Gastrocnemius medialis (tissue), 4 donors: Measurements from ENCODE around the gene CRIP1. TPM values are rescaled to one million over a fixed set of nuclear protein-coding genes. Genes with fewer than 3 reads are reported as not detected.

ENCODE experiments used
- ATAC-seq, 2 donors: fragments of 150-250 bp; one replicate each; pipeline ENCODE4 v1.9.1; 2016
- DNase-seq, 2 donors: peaks; one replicate each; pipeline ENCODE4 v3.0.0-alpha.2; 2019
- H3K27ac ChIP-seq, 4 donors: fragments of 200-600 bp; sonication (generic); 1 replicate in 1 of 4; 2 replicates in 3 of 4; pipeline ENCODE4 v1.5.1; 2016 to 2018; ENCODE audit warnings: mild to moderate bottlenecking in 2 of 4, moderate library complexity in 1 of 4
- H3K27me3 ChIP-seq, 3 donors: fragments of 200-600 bp; sonication (generic) in 2 of 3; 1 replicate in 1 of 3; 2 replicates in 2 of 3; pipeline versions ENCODE4 v1.5.1 to v1.6.0; 2016 to 2019; ENCODE audit warnings: mild to moderate bottlenecking in 1 of 3, moderate library complexity in 1 of 3
- H3K36me3 ChIP-seq, 2 donors: fragments of 200-600 bp; sonication (generic) in 1 of 2; one replicate each; pipeline ENCODE4 v1.5.1; 2017 to 2018
- H3K4me1 ChIP-seq, 2 donors: fragments of 200-600 bp; sonication (generic) in 1 of 2; one replicate each; pipeline ENCODE4 v1.5.1; 2016 to 2017; ENCODE audit warnings: mild to moderate bottlenecking in 2 of 2
- H3K4me3 ChIP-seq, 4 donors: fragments of 200-600 bp; sonication (generic) in 3 of 4; 1 replicate in 1 of 4; 2 replicates in 3 of 4; pipeline ENCODE4 v1.5.1; 2016 to 2019; ENCODE audit warnings: mild to moderate bottlenecking in 2 of 4
- H3K9me3 ChIP-seq, 3 donors: fragments of 200-600 bp; sonication (generic) in 2 of 3; 1 replicate in 1 of 3; 2 replicates in 2 of 3; pipeline ENCODE4 v1.5.1; 2016 to 2019
- CTCF ChIP-seq, 5 experiments: fragments of 450-650 bp in 3 of 5; fragments of 200-600 bp in 2 of 5; sonication (generic) in 2 of 5; IDR thresholded peaks in 4 of 5; conservative IDR thresholded peaks in 1 of 5; 1 replicate in 4 of 5; 2 replicates in 1 of 5; pipeline ENCODE4 v1.5.1; 2016 to 2019; ENCODE audit warnings: antibody characterized with exemption in 5 of 5, mild to moderate bottlenecking in 3 of 5, moderate library complexity in 3 of 5
- POLR2A ChIP-seq, 2 donors: fragments of 450-650 bp; IDR thresholded peaks; one replicate each; pipeline ENCODE4 v1.6.1; 2017; ENCODE audit warnings: antibody characterized with exemption in 2 of 2, mild to moderate bottlenecking in 2 of 2, moderate library complexity in 2 of 2
- in situ Hi-C, 4 donors: fragments of 200-750 bp; cut with MboI; loops; one replicate each; pipeline versions ENCODE4 v1.15.0 to v1.8.0; 2017; ENCODE audit warnings: low sequenced_read_pairs in 4 of 4
- intact Hi-C: fragments of 100-400 bp; cut with DNase I; formaldehyde crosslinking; loops from one replicate; pipeline ENCODE4 v1.15.1; 2023; ENCODE audit warnings: low total_unique reads
- total RNA-seq, 4 donors: library from RNA; depleted of rRNA; stranded (reverse); fragments of >200 nt; gene quantifications; one replicate each; pipeline versions ENCODE4 v1.1.0 to v1.2.3, GENCODE V29; 2016

CRIP1 gene
- total RNA-seq, 4 donors from 2014 or later = 2.6 to 7.6 (median 5.3) TPM

DNA sequence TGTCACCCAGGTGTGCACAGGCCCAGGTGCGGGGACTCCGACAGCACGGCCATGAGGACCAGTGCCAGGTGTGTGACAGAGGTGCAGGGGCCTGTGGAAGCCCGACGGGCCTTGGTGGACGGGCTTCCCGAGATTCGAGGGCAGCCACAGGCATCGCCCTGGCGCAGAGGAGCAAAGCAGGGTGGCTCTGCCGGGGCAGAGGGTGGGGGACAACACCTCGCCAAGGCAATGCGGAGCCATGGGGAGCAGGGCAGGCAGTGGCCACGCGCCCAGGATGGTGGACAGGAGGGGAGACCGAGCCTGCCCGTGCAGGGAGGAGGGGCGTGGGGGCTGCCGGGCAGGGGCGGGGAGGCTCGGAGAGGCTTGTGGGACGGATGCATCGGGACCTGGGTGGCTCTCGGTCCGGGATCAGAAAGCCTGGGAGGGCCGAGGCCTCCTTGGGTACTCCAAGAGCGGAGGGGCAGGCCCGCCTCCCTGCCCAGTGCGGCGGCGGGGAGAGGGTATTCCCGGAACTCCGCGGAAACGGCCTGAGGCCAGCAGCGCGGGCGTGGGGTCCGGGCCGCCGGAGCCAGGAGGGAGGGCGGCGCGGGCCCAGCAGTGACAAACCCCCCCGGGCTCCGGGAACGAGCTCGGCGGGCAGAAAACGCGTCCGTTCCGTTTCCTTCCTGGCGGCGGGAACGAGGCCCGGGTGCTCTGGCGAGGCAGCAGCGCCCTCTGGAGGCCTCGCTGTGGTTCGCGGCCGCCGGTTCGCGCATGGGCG lies 41.3 kb downstream of the CRIP1 start:
- Histone ChIP-seq H3K27ac (peak overlapping the region in 1 of 4 donors; percentile 12), H3K9me3 (no peaks in the 10 kb centered on the region), H3K4me1 (peaks cover 11 to 24% of the 10 kb centered on the region in 2 donors), H3K36me3 (no peaks in the 10 kb centered on the region), H3K27me3 (peaks cover 24 to 37% (median 32%) of the 10 kb centered on the region in 3 donors), H3K4me3 (peak overlapping the region; percentile 61 to 86 (median 68))
- peak; percentile 26 to 49 for DNase-seq
- peak; percentile 74 to 88 for ATAC-seq
- intact Hi-C loops = loop anchor here (1.0 kb wide), 3 partner anchors 48 to 157 kb away; no protein-coding TSS in a partner anchor
- peak; percentile 62 to 92 (median 80) for TF ChIP-seq CTCF (IDR thresholded peaks at IDR 0.05 in 4 of 5, conservative IDR thresholded peaks at IDR 0.05 in 1 of 5)
- no peak for TF ChIP-seq POLR2A (IDR thresholded peaks at IDR 0.05)
- in situ Hi-C loops = no loop called here

GRCh38 chr14:105528586-105529318 lies 42.1 kb downstream of the CRIP1 start:
- H3K4me3 ChIP-seq = peak overlapping the region; percentile 61 to 86 (median 68)
- ATAC-seq (no peak), DNase-seq (no peak)
- H3K27me3 ChIP-seq = peaks cover 24 to 34% (median 32%) of the 10 kb centered on the region in 3 donors
- peaks cover 11 to 24% of the 10 kb centered on the region in 2 donors for H3K4me1 ChIP-seq
- no peaks in the 10 kb centered on the region for H3K36me3 ChIP-seq
- TF ChIP-seq CTCF (IDR thresholded peaks at IDR 0.05 in 4 of 5, conservative IDR thresholded peaks at IDR 0.05 in 1 of 5) (no peak), POLR2A (IDR thresholded peaks at IDR 0.05) (no peak)
- intact Hi-C loops = loop anchor here (1.0 kb wide), 3 partner anchors 48 to 157 kb away; no protein-coding TSS in a partner anchor
- no peaks in the 10 kb centered on the region for H3K9me3 ChIP-seq
- H3K27ac ChIP-seq = no peak overlapping the region
- in situ Hi-C loops = no loop called here

DNA sequence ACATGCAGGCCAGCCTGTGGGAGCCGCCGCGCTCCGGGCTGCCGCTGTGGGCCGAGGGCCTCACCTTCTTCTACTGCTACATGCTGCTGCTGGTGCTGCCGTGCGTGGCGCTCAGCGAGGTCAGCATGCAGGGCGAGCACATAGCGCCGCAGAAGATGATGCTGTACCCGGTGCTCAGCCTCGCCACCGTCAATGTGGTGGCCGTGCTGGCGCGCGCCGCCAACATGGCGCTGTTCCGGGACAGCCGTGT lies 42.6 kb downstream of the CRIP1 start:
- Histone ChIP-seq H3K27ac (no peak overlapping the region), H3K36me3 (no peaks in the 10 kb centered on the region), H3K9me3 (no peaks in the 10 kb centered on the region), H3K4me3 (peak overlapping the region in 3 of 4 donors; percentile 61 to 73 (median 63)), H3K27me3 (peaks cover 24 to 33% (median 30%) of the 10 kb centered on the region in 3 donors), H3K4me1 (peaks cover 11 to 24% of the 10 kb centered on the region in 2 donors)
- DNase-seq (no peak), ATAC-seq (no peak)
- TF ChIP-seq POLR2A (IDR thresholded peaks at IDR 0.05) = no peak
- no peak for TF ChIP-seq CTCF (IDR thresholded peaks at IDR 0.05 in 4 of 5, conservative IDR thresholded peaks at IDR 0.05 in 1 of 5)
- intact Hi-C loops = no loop called here
- in situ Hi-C loops = no loop called here

GRCh38 chr14:105529569-105530284 lies 43.0 kb downstream of the CRIP1 start:
- Histone ChIP-seq H3K4me1 (peaks cover 11 to 24% of the 10 kb centered on the region in 2 donors), H3K36me3 (no peaks in the 10 kb centered on the region), H3K9me3 (no peaks in the 10 kb centered on the region), H3K4me3 (peak overlapping the region in 2 of 4 donors; percentile 61 to 73), H3K27me3 (peaks cover 24 to 38% (median 30%) of the 10 kb centered on the region in 3 donors), H3K27ac (no peak overlapping the region)
- TF ChIP-seq CTCF (IDR thresholded peaks at IDR 0.05 in 4 of 5, conservative IDR thresholded peaks at IDR 0.05 in 1 of 5) (no peak), POLR2A (IDR thresholded peaks at IDR 0.05) (no peak)
- intact Hi-C loops (no loop called here), in situ Hi-C loops (no loop called here)
- DNase-seq (no peak), ATAC-seq (no peak)
